ENCODE data around the gene ZNF880.
A peak's percentile ranks its signal among the peaks of the same experiment; 100 is the strongest.
"Not testable (repeated sequence)": the region's sequence is repeated elsewhere in the genome, so short reads cannot be mapped to it uniquely, and the experiment has no call there.

ZNF880 gene

DNA sequence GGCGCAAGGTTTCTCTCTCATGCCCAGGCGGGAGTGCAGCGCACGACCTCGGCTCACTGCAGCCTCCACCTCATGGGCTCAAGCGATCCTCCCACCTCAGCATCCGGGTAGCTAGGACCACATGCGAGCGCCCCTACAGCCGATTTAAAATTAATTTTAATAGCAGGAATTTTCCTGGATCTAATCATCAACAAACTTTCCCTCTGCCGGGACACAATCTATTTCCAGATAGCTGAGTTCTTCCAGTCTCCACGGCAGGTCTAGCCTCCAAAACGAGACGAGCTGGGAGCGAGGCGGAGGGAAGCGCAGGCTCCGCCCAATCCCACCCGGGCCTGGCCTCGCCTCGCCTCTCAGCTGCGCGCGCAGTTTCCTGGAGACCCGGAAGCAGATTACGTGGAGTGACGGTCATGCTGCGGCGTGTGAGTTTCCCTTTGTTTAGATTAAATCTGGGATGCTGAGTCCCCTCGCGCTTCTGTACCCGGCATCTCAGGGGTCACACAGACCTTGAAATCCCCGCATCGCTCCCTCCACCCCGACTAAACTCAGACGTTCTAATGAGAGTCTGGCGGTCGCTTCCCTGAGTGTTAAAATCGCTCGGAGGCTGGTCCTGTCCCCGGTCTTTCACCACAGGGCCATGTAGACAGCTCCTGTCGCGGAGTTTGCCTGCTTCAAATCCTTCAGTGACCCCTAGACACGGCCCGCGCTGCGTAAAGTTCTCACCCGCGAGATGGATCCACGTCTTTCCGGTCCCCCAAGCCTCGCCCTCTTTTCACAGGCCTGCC, at the start of gene ZNF880:
Gene ZNF880, plus strand, starts transcription at position 365 of the 782 bp plus-strand sequence. Its CDS starts 43 bp downstream, at position 408.
- DNase-seq: peak; percentile 38 to 96 (median 87)

DNA sequence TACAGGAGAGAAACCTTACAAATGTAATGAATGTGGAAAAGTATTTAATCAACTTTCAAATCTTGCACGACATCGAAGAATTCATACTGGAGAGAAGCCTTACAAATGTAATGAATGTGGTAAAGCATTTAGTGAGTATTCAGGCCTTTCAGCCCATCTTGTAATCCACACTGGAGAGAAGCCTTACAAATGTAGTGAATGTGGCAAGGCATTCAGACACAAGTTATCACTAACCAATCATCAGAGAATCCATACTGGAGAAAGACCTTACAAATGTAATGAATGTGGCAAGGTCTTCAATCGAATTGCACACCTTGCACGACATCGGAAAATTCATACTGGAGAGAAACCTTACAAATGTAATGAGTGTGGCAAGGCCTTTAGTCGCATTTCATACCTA, 47.3 kb upstream of the ZNF880 start:
- DNase-seq: no peak

DNA sequence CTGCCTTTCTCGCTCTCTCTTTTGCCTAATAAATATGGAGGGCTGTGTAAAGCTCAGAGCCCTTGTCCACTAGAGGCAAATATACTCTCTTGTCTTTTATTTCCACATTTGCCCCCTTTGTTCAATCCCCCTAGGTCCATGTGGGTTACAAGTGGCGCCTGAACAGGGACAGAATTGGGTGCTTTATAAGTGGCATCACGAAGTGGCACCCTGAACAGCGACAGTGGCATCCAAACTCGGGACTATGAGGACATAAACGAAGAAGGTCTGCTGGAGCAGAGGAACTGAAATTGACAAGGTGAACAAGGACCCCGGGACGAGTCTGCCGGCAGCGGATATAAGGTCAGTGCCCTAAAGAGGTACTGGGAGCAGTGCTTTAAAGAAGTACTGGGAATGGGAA, 38.0 kb upstream of the ZNF880 start:
- DNase-seq: no peak

DNA sequence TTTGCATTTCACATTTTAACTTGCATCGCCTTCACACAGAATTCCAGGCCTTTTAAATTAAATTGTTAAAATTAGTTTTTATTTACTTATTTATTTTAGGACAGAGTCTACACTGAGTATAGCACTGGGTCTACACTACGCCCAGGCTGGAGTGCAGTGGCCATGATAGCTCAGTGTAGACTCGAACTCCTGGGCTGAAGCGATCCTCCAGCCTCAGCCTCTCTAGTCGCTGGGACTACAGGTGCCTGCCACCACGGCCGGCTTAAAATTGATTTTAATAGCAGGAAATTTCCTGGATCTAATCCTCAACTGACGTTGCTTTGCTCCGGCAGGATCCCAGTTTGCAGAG, 34.0 kb upstream of the ZNF880 start:
- DNase-seq: no peak

DNA sequence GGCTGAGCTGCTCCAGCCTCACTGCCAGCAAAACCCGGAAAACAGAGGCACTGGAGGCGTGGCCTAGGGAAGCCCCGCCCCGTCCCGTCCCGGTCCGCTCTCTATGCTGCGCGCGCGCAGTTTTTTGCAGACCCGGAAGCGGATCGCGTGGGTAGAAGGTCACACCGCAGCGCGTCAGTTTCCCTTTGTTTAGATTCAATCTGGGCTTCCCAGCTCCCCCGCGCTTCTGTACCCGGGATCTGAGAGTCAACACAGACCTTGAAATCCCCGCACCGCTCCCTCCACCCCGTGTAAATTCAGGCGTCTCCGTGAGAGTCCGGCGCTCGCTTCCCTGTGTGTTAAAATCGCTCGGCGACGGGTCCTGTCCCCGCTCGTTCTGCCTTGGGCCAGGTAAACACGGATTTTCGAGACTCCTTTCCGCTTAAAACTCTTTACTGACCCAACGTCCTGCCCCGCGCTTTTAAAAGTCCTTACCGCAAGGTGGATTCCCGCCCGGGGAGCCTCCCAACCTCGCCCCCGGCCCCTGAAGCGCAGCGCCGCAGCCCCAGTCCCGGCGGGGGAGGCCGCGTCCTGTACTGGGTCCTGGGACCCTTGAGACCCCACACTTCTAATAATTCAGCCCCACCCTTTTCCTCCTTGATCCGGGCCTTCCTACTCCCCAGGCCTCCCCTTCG, 33.5 kb upstream of the ZNF880 start, which contains the start of gene ZNF610:
Gene ZNF610, plus strand, starts transcription at position 127 of the 674 bp plus-strand sequence. CDS start 12,930 bp downstream, outside the sequence.
- peak; percentile 36 to 93 (median 84) for DNase-seq

DNA sequence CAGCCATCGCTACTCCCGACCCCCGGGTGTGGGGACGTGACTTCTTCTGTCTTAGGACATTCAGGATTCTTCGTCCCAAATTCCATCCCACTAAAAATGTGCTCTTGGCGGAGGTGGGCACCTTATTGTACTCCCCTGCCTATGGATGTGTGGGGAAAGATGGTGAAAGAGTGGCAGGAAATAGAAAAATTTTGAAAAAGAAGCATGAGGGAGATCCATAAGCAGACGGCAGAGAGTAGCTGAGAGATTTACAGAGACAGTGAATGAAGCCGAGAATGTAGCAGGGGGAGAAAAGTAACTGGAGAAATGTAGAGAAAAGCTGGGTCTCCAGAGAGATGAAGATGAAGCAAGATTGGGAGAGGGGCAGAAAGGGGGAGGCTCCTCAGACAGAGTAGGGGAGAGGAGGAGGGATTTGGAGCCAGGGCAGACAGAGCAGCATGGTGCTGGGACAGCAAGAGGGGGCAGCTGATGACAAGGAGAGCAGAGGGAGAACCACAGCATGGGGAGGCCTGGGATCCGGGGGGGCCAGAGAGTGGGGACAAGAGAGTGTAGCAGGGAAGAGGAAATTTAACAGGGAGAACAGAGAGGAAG, 32.8 kb upstream of the ZNF880 start:
- no peak for DNase-seq

DNA sequence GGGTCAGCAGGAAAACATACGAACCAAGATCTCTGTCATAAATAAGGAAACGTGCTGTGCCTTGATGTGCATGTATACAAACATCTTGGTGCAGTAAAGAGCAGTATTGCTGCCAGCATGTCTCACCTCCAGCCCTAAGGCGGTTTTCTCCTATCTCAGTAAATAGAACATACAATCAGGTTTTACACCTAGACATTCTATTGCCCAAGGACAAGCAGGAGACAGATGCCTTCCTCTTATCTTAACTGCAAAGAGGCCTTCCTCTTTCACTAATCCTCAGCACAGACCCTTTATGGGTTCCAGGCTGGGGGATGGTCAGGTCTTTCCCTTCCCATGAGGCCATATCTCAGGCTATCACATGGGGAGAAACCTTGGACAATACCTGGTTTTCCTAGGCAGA, 30.7 kb upstream of the ZNF880 start:
- DNase-seq: not testable (repeated sequence)

DNA sequence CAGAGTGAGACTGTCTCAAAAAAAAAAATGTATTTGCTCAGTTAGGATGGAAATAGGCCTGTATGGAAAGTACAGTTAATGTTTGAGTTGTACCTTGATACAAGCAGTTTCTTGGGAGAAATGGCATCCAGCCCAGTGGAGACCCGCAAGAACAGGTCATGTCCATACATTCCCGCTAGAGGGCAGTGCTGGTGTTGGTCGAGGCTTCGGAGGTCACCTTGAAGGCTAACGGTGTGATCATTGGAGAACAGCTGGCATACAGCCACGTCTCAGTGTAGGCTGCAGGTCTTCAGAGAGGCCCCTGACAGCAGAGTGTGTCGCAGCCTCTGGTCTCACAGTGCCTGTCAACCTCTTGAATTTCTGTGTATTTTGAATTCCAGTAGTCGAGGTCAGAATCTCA, 26.2 kb upstream of the ZNF880 start:
- DNase-seq: peak in 32 of 58 donors; percentile 0 to 35 (median 6)

DNA sequence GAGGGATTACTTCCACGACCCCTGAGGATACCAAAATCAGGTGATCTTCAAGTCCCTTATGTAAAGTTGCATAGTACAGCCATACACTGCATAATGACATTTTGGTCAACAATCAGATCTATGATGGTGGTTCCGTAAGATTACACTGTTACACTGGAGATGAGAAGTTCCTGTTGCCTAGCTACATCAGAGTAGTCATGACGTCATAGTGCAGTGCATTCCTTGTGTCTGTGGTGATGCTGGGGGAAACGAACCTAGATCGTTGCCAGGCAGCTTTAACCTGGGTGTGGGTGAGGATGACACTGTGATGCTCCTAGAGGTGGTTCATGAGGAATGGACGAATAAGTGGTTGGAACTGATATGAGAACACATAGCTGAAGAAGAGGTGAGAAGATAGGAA, 24.6 kb upstream of the ZNF880 start:
- DNase-seq: no peak

DNA sequence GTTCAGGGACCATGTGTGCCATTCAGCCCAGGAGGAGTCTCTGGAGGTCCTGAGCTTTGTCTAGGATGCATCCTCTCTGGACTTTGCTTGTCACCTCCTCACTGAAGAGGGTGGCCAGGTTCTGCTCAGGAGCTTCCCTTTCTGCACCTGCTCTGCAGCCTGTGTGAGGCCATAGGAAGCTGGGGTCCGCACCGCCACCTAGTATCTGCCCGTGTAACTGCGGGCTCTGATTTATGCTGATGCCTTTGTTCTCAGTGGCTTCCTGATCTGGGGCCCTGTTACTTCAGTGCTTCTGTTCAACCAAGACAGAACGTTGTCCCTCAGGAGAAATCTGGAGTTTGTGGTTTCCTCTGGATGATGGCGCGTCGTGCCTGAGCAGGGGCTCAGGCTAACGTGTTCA, 18.2 kb upstream of the ZNF880 start:
- no peak for DNase-seq

DNA sequence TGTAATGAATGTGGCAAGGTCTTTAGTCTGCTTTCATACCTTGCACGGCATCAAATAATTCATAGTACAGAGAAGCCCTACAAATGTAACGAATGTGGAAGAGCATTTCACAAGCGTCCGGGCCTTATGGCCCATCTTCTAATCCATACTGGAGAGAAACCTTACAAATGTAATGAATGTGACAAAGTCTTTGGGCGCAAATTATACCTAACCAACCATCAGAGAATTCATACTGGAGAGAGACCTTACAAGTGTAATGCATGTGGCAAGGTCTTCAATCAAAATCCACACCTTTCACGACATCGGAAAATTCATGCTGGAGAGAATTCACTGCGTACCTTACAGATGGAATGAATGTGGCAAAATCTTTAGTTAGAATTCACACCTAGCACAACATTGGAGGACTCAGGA, 3.3 kb upstream of the ZNF880 start:
- no peak for DNase-seq

DNA sequence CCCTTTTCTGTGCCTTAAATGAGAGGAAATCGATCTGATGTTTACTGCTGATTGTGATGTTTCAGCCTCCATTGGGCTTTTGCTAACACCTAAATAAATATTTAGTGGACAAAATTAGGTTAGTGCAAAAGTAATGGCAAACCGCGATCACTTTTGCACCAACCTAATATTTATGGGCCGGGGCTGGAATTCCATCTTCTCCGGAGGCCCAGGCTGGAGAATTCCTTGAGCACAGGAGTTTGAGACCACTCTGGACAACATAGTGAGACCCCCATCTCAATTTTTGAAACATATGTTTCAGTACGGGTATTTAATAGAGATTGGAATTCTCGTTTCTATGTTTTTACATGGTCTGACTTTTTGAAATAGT, 603 bp downstream of the ZNF880 start:
- no peak for DNase-seq

DNA sequence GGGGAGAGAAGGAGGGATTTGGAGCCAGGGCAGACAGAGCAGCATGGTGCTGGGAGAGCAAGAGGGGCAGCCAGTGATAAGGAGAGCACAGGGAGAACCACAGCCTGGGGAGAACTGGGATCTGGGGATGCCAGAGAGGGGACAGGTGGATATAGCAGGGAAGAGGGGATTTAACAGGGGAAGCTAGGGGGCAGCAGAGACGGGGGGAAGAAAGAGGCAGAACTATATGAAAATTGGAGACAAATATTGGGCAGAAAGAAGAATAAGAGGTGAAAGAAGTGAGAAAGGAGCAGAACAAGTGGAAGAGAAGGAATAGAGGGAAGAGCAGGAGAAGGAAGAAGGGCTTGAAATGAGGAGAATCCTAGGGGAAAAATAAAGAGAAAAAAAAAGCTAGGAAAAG, 21.4 kb downstream of the ZNF880 start:
- no peak for DNase-seq

DNA sequence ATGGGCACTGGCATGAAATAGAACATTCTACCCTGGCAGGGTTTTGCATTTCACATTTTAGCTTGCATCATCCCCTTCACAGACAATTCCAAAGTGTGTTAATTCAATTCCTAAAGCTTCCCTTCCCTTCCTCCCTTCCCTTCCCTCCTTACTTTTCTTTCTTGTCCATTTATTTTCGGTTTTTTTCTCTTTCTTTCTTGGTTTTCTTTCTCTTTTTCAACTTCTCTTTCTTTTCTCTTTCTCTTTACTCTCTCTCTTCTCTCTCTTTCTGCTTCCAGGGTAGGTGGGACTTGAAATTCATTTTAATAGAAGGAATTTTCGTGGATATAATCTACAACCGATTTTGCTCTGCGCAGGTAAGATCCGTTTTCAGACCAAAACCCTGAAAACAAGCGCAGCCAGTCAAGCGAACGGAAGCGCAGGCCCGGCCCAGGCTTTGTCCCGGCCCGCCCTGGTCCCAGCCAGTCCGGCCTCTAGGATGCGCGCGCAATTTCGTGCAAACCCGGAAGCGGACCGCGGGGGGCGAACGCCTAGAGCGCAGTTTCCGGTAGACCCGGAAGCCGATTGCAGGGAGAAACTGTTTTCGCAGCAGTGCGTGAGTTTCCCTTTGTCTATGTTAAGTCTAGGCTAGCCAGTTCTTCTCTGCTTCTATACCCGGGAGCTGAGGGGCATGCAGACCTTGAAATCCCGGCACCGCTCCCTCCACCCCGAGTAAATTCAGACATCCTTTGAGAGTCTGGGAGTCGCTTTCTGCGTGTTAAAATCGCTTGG, 27.8 kb downstream of the ZNF880 start, which contains the start of gene ZNF528:
Gene ZNF528, plus strand, starts transcription at position 540 of the 771 bp plus-strand sequence. CDS start 4,165 bp downstream, outside the sequence.
- peak; percentile 37 to 97 (median 88) for DNase-seq

DNA sequence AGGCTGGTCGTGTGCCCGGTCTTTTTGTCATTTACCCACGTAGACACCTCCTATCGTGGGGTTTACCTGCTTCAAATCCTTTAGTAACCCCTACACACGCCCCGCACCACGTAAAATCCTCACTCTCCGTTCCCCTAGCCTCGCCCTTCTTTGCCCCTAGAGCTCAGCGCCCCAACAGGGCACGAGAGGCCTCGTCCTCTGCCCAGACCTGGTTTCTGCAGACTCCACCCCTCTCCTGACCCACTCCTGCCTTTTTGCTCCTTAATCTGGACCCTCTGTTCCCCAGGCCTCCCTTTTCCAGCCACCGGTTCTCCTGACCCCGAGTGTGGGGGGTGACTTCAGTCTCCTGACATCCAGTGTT, 28.3 kb downstream of the ZNF880 start:
- DNase-seq: peak in 3 of 58 donors; percentile 2 to 17 (median 3)

DNA sequence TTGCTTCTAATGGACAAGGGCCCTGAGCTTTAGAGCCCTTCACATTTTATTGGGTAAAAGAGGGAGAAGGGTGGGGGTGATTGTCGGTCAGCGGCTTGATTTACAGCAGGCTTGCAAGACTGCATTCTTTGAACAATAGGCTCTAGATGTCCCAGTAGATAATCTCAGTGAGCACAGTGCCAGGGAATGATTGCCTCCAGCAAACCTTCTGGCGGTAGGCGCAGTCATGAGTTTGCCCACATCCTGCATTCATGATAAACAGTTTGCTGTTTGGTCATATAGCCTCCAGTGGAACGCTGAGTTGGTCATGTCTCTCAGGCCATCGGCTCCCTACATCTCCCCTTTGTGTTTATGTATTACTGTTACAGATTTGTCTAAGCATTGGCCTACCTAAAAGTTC, 40.6 kb downstream of the ZNF880 start:
- no peak for DNase-seq

DNA sequence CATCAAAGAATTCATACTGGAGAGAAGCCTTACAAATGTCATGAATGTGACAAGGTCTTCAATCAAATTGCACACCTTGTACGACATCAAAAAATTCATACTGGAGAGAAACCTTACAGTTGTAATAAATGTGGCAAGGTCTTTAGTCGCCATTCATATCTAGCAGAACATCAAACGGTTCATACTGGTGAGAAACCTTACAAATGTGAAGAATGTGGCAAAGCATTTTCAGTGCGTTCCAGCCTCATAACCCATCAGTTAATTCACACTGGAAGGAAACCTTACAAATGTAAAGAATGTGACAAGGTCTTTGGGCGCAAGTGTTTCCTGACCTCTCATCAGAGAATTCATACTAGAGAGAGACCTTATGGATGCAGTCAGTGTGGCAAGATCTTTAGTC, 46.0 kb downstream of the ZNF880 start:
- no peak for DNase-seq

DNA sequence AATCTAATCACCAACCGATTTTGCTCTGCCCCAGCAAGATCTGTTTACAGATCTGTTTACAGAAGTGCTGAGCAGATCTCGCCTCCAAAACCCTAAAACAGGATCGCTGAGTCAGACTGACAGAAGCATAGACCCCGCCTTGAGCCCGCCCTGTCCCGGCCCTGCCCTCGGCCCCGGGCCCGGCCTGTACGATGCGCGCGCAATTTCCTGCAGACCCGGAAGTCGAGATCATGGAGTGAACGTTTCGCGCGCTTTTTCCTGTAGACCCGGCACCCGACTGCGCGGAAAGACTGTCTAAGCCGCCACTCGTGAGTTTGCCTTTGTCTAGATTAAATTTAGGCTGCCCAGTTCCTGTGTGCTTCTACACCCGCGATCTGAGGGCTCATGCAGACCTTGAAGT, 59.2 kb downstream of the ZNF880 start, which contains the start of gene ZNF534:
Gene ZNF534, plus strand, starts transcription at position 212 of the 400 bp plus-strand sequence. CDS start 2,327 bp downstream, outside the sequence.
- no peak for DNase-seq

Data from anterior cingulate cortex (tissue), 58 donors.